Renal cortex interstitium (tissue), 11 donors: ENCODE results near the gene ENOX2. TPM values are rescaled to one million over a fixed set of nuclear protein-coding genes. Genes with fewer than 3 reads are reported as not detected.

Experiments used
- DNase-seq, 11 donors: peaks; one replicate each; pipeline ENCODE4 v3.0.0-alpha.2; 2013; ENCODE audit warnings: low read depth in 9 of 11, low spot score in 4 of 11; ENCODE audit errors: extremely low read depth in 1 of 11
- polyA plus RNA-seq, 3 donors: library from polyadenylated mRNA; unstranded; fragments of 120-200 nt; gene quantifications; one replicate each; pipeline ENCODE4 v1.2.1, GENCODE V29; 2013; ENCODE audit not compliant: insufficient read length in 3 of 3

The ENOX2 gene
- polyA plus RNA-seq, 3 donors = 15.8 to 20.1 (median 18.0) TPM

DNA sequence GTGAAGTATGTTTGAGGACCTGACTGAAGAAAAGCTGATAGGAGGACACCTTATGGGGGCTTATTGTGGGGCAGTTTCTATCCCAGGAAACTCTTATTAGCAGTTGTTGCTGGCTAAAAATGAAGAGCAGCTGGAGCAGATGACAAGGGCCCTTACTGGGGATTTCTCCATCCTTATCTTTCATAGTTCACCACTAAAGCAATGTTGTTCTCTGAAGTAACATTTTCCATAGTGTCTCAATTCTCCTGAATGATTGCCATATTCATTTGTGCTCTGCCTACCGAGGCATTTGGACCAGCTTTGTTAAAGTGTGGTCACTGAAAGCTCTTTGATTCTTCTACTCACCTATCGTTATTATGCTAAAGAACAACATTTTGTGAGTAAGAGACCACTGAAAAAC is 7.7 kb downstream of the ENOX2 start:
- no peak for DNase-seq

DNA sequence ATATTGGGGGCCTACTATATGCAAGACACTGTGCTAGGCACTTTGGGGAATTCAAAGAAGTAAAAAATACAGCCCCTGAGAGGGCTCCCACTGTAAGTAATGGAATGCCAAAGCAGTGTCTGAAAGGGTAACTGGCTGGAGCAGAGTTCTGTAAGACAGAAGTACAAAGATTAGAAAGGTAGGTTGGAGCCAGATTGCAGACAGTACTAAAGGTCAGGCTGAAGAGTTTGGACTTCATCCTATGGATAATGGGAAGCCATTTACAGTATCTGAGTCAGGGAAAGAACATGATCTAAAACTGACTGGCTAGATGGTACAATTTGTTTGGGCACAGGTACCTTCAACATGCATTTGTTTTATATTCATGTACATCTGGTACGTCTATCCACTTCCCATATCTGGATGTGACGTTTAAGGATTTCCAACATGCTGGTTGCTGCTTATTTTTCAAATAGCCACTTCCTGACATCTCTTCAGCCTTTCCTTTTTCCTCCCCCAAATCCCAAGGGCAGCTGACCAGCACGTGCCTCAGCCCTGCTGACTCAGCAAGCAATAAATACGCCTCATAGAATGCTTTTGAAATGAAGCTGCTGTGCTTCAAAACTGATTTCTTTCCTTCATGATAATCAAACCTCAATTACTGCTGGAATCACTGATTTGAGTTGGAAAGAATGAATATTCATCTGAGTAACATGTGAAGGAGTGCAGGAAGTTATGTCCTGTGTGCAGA is 9.5 kb downstream of the ENOX2 start:
- no peak for DNase-seq

DNA sequence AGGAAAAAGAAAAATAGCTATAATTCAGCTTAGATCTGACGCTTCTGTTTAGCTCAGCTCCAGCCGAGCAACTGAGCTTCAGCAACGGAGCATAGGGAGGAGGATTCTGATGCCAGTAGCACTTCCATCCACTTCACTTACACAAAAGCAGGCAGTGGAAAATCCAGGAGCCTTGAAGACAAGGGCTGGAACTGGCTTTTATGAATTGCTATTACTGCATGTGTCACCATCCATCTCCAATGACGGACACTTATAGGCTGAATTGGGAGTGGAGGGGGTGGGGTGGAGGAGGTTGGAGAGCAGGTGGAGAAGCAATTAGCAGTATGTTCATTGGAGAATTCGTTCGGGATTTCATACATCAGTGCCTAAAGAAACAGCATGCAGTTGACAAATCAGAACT is 15.6 kb downstream of the ENOX2 start:
- DNase-seq = peak in 1 of 11 donors; percentile 10

DNA sequence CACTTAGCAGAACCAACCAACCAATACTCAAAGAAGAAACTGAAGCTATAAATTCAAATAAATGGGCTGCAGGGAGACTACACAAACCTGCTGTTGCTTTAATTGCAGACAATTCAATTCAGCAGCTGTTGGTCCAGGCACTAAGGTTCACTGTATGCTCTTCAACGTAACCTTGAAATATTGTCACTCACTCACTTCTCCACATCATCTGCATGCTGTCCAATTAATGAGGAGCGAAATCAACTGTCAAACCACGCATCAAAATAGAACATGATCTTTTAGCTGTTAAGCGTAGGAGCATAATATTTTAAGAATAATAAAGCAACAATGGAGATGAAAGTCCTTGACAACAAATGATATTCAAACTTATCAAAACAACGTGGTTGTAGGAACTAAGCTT is 17.0 kb downstream of the ENOX2 start:
- DNase-seq = no peak

DNA sequence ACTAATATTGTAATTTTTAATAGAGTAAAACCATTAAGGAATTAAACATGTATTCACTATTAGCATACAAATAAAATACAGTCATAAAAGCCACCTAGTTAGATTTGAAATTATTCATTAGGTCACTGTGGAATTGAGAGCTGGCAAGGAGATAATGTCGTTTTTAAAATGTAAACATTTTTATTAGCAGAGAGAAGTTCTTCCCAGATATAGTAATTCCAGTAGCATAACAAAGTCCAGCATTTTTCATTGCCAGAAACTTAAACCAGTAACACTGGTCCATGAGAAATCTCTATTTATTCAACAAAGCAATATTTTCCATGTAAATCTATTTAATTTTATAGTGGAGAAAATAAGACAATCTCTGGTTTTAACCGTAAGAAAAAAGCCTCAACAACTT is 17.5 kb downstream of the ENOX2 start:
- DNase-seq = no peak

DNA sequence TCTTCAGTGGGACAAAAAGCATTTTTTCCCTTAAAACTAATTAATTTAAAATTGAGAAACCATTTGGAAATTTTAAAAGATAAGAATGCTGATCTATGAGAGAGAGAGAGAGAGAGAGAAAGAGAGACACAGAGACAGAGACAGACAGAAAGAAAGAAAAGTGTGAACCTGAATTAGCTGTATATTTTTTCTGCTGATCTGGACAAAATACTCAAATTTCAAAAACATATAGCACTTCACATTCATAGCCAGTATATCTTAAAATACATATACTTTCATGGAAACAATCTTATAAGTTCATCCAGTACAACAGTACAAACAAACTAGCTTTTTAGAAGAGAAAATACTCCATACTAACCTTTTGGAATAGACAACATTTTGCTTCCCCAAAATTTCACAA is 18.4 kb downstream of the ENOX2 start:
- no peak for DNase-seq

DNA sequence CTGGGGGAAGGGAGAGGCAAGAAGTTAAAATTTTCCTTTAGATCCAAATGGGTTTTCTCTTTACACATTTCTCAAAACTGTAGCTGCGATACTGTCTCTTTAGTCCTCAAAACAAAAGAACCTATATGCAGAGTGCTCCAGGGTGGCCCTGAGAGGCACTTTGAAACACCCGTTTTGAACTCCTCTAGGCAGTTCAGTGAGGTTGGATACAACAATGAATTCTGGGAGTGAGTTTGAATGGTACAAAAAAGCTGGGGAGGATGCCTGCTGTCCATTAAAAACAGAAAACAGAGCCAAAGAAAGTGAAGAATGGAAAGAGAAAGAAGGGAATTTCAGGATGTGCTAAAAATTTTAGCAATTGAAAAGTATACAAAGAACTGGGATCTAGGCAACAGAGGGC is 23.1 kb downstream of the ENOX2 start:
- no peak for DNase-seq

DNA sequence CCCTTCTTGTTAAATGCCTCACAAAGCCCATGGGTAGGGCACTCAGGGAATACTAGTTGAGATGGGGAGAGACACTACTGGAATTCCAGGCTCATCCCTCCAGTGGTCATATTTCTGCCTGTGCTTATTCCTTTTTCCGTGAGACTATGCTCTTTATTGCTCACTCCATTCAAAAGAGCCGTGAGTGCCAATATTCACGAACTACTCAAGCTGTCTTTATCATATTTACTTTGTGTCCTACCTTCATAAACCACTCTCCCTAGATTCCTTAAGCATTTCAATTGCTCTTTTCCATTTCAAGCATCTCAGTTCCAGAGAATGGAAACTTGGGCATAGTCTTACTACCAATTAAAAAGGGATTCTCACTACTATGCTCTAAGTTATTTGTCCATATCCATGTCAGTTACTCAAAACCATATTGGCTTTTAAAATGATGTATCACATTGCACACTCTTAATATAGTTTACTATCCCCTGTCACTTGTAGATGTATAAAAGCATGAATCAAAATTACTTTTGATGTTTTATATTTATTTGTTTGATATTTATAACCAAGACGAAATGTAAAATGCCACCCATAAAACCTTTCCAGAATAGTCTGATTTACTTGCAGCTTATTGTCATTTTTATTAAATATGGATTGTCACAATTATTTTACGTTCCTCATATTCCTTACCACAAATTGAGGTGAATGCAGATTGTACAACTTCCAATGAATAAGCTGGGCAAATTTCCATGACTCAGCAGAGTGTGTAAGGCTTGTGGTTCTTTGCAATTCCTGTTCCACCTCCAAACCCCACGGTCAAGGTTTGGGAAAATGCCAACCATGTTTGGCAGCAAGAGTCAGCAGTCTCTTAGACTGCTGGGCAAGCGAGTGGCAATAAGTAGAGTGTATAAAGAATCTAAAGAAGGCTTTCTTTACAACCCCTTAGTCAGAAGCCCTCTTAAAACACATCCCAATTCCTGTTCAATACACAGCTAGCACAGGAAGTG is 24.4 kb downstream of the ENOX2 start:
- DNase-seq = no peak

DNA sequence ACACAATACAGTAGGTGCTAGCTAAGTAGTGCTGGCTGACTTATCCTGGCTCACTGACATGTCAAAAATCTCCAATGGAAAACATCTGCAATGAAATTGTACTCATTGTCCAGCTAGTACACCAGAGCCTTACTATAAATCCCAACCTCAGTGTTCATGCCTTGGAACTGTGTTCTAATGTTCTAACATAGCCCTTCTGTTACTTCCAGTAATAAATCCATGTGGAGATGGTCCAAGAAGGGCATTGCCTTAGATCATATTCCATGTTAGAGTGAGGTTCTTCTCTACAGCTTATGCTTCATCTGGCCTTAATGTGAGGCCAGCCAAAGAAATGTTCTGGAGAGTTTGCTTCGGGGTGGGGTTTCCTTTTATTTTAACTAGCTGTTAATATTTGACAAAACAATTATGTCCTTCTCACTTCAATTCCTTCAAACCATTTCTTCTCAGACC is 25.1 kb downstream of the ENOX2 start:
- no peak for DNase-seq

DNA sequence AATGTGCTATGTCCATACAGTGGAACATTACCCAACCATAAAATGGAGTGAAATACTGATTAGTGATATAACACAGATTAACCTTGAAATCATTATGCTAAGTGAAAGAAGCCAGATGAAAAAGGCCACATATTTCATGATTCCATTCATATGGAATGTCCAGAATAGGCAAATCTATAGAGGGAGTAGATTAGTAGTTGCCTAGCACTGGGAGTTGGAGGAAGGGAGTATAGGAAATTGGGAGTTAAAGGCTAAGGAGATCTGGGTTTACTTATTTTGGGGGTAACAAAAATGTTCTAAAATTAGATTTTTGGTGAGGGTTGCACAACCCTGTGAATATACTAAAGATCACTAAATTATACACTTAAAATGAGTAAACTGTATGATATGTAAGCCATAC is 26.8 kb downstream of the ENOX2 start:
- no peak for DNase-seq

DNA sequence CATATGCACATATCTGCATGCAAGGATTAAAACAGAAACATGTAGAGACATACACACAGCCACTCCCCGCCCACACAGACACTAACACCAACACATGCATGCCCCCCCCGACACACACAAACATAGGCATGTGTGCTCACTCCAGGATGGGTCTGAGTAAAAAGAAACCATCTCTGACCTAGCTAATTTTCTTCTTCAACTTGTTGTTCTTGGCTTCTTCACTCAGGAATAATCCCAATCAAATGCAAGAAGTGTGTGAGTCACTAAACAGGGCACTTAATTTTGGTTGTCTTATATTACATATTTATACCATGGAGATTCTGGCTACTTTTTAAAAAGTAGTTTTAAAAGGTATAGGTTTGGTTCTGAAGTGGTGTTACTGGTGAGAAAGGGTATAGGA is 28.3 kb downstream of the ENOX2 start:
- DNase-seq = no peak

DNA sequence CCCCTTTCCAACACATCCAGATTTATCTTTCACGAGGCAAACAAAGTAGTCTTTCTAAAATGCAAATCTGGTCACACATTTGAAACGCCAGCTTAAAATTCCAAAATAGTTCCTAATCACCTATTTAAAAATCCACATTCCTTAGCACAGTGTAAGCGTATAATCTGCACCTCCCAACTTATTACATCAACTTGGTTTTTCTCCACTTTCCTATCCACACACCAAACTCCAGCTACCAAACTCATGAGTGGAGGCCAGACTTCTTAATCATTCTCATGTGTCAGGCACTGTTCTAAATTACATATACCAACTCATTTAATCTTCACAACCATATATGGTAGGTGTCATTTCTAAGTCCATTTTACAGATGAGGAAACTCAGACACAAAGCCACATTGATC is 33.8 kb downstream of the ENOX2 start:
- DNase-seq = no peak

DNA sequence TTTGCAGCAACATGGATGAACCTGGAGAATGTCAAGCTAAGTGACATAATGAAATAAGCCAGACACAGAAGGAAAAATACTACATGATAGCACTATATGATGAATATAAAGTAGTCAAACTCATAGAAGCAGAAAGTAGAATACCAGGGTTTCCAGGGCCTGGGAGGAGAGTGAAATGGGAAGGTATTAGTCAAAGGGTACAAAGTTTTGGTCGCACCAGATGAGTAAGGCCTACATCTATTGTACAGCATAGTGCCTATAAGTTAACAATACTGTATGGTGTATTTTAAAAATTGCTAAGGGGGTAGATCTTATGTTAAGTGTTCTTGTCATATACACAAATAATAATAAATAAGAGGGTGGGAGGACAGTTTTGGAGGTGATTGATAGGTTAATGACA is 41.5 kb downstream of the ENOX2 start:
- no peak for DNase-seq

DNA sequence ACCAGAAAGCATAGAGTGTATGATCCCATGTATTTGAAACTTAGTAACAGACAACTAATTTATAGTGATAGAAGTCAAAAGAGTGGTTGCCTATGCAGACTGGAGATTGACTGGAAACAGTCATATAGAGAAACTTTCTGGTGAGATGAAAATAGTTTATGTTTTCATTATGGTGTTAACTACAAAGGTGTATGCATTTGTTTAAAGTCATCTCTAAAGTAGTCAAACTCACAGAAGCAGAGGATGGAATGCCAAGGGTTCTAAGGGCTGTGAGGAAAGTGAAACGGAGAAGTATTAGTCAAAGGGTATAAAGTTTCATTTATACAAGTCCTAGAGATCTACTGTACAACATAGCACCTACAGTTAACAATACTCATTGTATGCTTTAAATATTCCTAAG is 45.8 kb downstream of the ENOX2 start:
- DNase-seq = no peak

DNA sequence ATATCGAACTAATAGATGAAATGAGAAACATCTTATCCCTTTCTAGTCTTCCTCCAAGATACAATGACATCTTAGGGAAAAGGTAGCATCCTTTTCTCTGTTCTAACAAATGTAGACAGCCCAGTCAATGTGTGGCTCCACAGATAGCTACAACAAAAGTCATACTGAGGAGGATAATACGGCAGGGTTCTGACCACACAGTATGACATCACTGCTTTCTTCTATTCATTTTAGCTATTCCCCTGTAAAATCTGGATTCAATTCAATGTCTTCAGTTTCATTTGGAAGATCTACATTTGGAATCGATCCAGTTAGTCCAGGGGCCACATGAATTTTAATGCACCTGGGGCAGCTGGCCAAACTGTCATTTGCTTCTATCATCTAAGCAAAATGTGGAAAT is 51.4 kb downstream of the ENOX2 start:
- no peak for DNase-seq

DNA sequence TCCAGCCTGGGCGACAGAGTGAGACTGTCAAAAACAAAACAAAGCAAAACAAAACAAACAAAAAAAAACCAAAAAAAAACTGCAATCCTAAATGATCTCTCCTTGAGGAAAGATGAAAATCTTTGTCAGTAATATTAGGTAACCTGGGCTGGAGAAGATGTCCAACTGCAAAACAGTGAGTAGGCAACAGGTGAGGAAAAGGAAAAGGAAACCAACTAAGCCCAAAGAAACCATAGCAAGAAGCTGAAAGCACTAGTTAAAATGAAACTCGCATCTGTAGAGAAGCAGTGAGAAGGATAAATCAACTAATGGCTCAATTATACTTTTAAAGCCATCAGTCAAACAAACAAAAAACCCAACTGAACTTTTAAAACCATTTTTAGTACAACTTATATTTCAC is 54.2 kb downstream of the ENOX2 start:
- DNase-seq = no peak

DNA sequence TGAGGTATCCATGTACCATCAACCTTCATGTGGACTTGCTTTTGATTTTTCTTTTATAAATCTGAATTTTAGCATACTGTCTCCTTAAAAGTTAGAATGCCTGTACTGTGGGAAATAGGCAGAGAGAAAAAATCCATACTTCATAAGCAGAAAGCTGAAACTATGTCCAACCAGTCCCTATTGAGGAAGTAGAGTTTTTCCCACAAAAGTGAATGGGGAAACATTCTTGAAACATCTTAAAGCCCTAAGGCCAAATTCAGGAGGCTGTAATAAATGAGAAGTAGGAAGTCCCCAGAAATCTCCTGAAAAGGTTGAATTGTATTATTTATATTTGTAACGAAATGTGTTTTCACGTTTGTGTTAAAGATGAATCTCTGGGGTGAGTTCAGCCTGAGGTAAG is 56.3 kb downstream of the ENOX2 start:
- no peak for DNase-seq

DNA sequence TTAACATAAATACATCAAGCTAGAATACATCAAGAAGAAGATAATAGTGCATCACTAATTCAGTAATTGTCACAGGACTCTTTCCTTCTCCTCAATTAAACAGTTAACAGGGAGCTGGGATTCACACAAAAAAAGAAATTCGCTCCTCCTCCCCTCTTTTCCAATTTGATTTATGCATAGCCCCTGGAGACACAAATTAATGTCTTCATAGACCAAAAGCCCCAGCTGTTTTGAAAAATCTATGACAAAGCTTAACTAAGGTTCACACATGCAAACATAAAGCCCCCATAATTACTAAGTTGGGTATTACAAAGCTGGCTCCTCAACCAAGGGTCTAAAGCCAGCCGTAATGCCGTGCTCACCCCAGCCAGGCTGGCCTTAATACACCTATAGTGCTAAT is 61.2 kb downstream of the ENOX2 start:
- peak in 2 of 11 donors; percentile 3 to 9 for DNase-seq

DNA sequence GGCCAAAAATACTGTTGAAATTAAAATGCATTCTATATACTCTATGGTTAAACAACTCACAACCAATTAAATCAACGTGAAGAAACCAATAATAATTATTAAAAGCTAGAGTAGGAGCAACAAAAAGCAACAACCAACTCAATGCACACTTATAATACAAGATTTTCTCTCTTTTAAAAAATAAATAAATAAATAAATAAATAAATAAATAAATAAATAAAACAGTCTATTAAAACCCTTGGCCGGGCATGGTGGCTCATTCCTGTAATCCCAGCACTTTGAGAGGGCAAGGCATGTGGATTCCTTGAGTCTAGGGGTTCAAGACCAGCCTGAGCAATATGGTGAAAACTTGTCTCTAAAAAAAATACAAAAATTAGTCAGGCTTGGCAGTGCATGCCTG is 62.7 kb downstream of the ENOX2 start:
- DNase-seq = no peak

DNA sequence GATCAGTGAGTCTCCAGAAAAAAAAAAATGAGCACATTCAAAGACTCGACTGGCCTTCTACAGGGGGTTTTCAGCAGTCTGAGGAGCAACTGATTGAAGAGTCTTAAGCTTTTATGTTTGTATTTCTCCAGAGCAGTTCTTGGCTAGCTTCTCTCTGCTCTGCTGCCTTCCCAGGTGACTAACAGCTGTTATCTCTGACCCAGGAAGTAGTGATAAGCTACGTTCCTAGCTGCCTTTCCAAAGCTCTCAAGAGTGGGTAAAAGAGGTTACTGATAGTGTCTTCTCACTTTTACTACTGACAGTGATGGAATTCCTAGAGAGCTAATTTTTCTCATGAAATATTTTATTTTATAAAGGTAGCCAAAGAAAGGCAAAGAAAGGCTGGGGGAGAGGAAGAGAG is 66.6 kb downstream of the ENOX2 start:
- no peak for DNase-seq
